Mucosa of gallbladder (tissue), 1 donor: ENCODE measurements around the gene TNKS1BP1. TPM values are rescaled to one million over a fixed set of nuclear protein-coding genes. Genes with fewer than 3 reads are reported as not detected.
"Not testable (repeated sequence)": the region's sequence is repeated elsewhere in the genome, so short reads cannot be mapped to it uniquely, and the experiment has no call there.

Source experiments
- DNase-seq: peaks from one replicate; pipeline ENCODE4 v3.0.0-alpha.2; 2020; ENCODE audit warnings: low spot score
- total RNA-seq: library from RNA; stranded (reverse); gene quantifications from one replicate; pipeline ENCODE4 v1.2.1, GENCODE V29; 2021
- donor health status: DM: no; HTN: no; CAD: no.

TNKS1BP1 gene
- total RNA-seq, result 226 TPM

- peak; percentile 98 for DNase-seq
Measured at GRCh38 chr11:57324886-57325734, at the start of gene TNKS1BP1. Gene TNKS1BP1 (minus strand): TSS chr11:57324952. CDS start chr11:57321885, 3,067 bp downstream.

- no peak for DNase-seq
Measured at GRCh38 chr11:57373146-57373545, 48.4 kb upstream of the TNKS1BP1 start.

- no peak for DNase-seq
Measured at GRCh38 chr11:57370941-57371340, 46.2 kb upstream of the TNKS1BP1 start.

GRCh38 chr11:57370251-57370650 lies 45.5 kb upstream of the TNKS1BP1 start:
- no peak for DNase-seq

GRCh38 chr11:57368845-57369232 lies 44.1 kb upstream of the TNKS1BP1 start:
- no peak for DNase-seq

GRCh38 chr11:57368106-57368844 lies 43.5 kb upstream of the TNKS1BP1 start:
- DNase-seq, result no peak

GRCh38 chr11:57364851-57365660 lies 40.3 kb upstream of the TNKS1BP1 start:
- DNase-seq, result no peak

GRCh38 chr11:57363131-57364080 lies 38.7 kb upstream of the TNKS1BP1 start:
- no peak for DNase-seq

- no peak for DNase-seq
Measured at GRCh38 chr11:57361926-57362325, 37.2 kb upstream of the TNKS1BP1 start.

- DNase-seq, result not testable (repeated sequence)
Measured at GRCh38 chr11:57361420-57361819, 36.7 kb upstream of the TNKS1BP1 start.

- DNase-seq, result no peak
Measured at GRCh38 chr11:57360991-57361390, 36.2 kb upstream of the TNKS1BP1 start.

- no peak for DNase-seq
Measured at GRCh38 chr11:57359896-57360690, 35.3 kb upstream of the TNKS1BP1 start.

GRCh38 chr11:57359396-57359795 lies 34.6 kb upstream of the TNKS1BP1 start:
- DNase-seq, result no peak

GRCh38 chr11:57358991-57359390 lies 34.2 kb upstream of the TNKS1BP1 start:
- no peak for DNase-seq

- no peak for DNase-seq
Measured at GRCh38 chr11:57358543-57358961, 33.8 kb upstream of the TNKS1BP1 start.

- no peak for DNase-seq
Measured at GRCh38 chr11:57357856-57358255, 33.1 kb upstream of the TNKS1BP1 start.

GRCh38 chr11:57357310-57357709 lies 32.6 kb upstream of the TNKS1BP1 start:
- no peak for DNase-seq

GRCh38 chr11:57356268-57356667 lies 31.5 kb upstream of the TNKS1BP1 start:
- no peak for DNase-seq

GRCh38 chr11:57354699-57355098 lies 29.9 kb upstream of the TNKS1BP1 start:
- no peak for DNase-seq

- no peak for DNase-seq
Measured at GRCh38 chr11:57353852-57354251, 29.1 kb upstream of the TNKS1BP1 start.
